ENCODE data around the gene PRCD. TPM values are rescaled to one million over a fixed set of nuclear protein-coding genes. Genes with fewer than 3 reads are reported as not detected.

PRCD gene
- total and polyA plus RNA-seq, 2 donors (not counting 1 experiment from before 2014, with no cell fraction given): 18.0 to 30.6 TPM

DNA sequence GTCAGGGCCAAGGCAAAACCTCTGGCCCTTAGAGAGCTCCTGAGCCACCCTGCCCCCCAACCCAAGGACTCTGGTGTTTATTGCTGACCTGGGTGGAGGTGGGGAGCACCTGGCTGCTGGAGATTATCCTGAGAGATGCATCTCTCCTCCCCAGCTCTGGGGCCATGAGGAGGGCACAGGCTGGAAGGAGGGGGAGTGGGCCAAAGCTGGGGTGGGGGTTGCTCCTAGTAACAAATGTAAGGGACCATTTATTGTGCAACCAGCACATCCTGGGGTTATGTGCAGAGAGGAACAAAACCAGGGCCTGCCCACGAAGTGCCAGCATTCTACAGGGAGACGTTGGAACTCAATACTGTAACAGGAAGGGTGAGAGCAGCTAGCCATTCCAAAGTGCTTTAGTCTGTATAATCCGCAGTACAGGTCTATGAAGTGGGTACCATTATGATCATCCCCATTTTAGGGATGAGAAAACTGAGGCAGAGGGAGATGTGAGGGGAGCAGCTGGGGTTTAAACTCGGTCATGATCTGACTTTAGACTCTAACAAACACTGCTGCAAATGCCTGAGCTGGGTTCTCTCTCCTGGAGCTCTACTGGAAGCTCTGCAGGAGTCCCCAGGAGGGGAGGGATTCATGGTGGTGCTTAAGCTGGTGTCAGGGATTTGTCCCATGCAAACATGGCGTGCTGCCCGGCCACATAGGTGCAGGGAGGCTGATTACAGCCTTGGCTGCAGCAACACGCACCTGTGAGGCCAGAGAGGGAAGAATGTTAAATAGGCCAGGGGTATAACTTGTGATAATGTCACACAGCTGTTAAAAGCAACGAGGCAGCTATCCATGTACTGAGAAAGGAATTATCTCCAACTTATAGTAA lies 37.3 kb upstream of the PRCD start:
- peaks cover 26 to 54% of the 10 kb centered on the region in 2 donors for H3K4me1 ChIP-seq (ENCODE audit: control insufficient read depth in 2 of 2, insufficient read depth in 2 of 2, low read length in 2 of 2)
- Mint-ChIP-seq H3K4me1 (peaks cover 50% of the 10 kb centered on the region), H3K27ac (peak overlapping the region; percentile 99), H3K27me3 (no peaks in the 10 kb centered on the region), H3K4me3 (peak overlapping the region; percentile 97), H3K9me3 (ENCODE audit: insufficient read depth) (no peaks in the 10 kb centered on the region)
- H3K4me3 ChIP-seq (ENCODE audit: control extremely low read depth in 1 of 5, extremely low read depth in 1 of 5, insufficient read depth in 1 of 5, low read depth in 2 of 5, low read length in 4 of 5): no peak overlapping the region
- DNase-seq (no peak), ATAC-seq (ENCODE audit: low read depth) (no peak)
- peak overlapping the region; percentile 75 to 94 for H3K27ac ChIP-seq (ENCODE audit: low read length in 2 of 2)
- POLR2A ChIA-PET: interaction anchor here (0.6 to 22.8 kb wide), 9 partner anchors 20 to 236 kb away, joined by 3 to 478 read pairs (median 5); partner anchors contain the start of genes AANAT and UBE2O
- TF ChIP-seq EZH2 (IDR thresholded peaks at IDR 0.05; ENCODE audit: borderline replicate concordance, insufficient read depth, low read depth, low read length, poor library complexity, severe bottlenecking): no peak
- no peak for TF ChIP-seq CTCF (IDR thresholded peaks at IDR 0.05)
- no peaks in the 10 kb centered on the region for H3K9me3 ChIP-seq (ENCODE audit: control extremely low read depth in 1 of 3, control insufficient read depth in 2 of 3, insufficient read depth in 1 of 3, low read length in 2 of 3)
- peaks cover 0 to 21% of the 10 kb centered on the region in 2 experiments for H3K36me3 ChIP-seq (replicated peaks in 1 of 2; ENCODE audit: control extremely low read depth in 1 of 2, control insufficient read depth in 1 of 2, extremely low read depth in 1 of 2, insufficient read depth in 2 of 2, low read length in 1 of 2)
- H4K20me1 ChIP-seq (ENCODE audit: control insufficient read depth, insufficient read depth, low read length, poor library complexity, severe bottlenecking): peaks cover 12% of the 10 kb centered on the region
- H3K27me3 ChIP-seq (replicated peaks in 1 of 4; ENCODE audit: control extremely low read depth in 1 of 4, control insufficient read depth in 3 of 4, insufficient read depth in 4 of 4, low read length in 3 of 4): no peaks in the 10 kb centered on the region
- peak overlapping the region; percentile 82 for H3K4me2 ChIP-seq (replicated peaks; ENCODE audit: low read depth, low read length, poor library complexity, severe bottlenecking)
- intact Hi-C loops (cut with micrococcal nuclease): no loop called here
- H2AFZ ChIP-seq (ENCODE audit: insufficient read depth, low read depth, low read length, poor library complexity, severe bottlenecking): peak overlapping the region; percentile 82
- peaks cover 66% of the 10 kb centered on the region for H3K79me2 ChIP-seq (ENCODE audit: control insufficient read depth, insufficient read depth, low read length)
- CTCF ChIA-PET: interaction anchor here (0.6 to 20.8 kb wide), 22 partner anchors 8 to 382 kb away, joined by 3 to 442 read pairs (median 5); partner anchors contain the start of gene AANAT
- WGBS (ENCODE audit: insufficient coverage): 86% methylated on average over 6 of the region's 8 CpGs
- H3K9ac ChIP-seq (ENCODE audit: low read length): no peak overlapping the region

- Histone ChIP-seq H3K27ac (ENCODE audit: low read length in 2 of 2) (no peak overlapping the region), H3K4me2 (replicated peaks; ENCODE audit: low read depth, low read length, poor library complexity, severe bottlenecking) (peak overlapping the region; percentile 16), H3K27me3 (replicated peaks in 1 of 4; ENCODE audit: control extremely low read depth in 1 of 4, control insufficient read depth in 3 of 4, insufficient read depth in 4 of 4, low read length in 3 of 4) (no peaks in the 10 kb centered on the region), H3K79me2 (ENCODE audit: control insufficient read depth, insufficient read depth, low read length) (peaks cover 50% of the 10 kb centered on the region), H4K20me1 (ENCODE audit: control insufficient read depth, insufficient read depth, low read length, poor library complexity, severe bottlenecking) (no peaks in the 10 kb centered on the region), H3K36me3 (replicated peaks in 1 of 2; ENCODE audit: control extremely low read depth in 1 of 2, control insufficient read depth in 1 of 2, extremely low read depth in 1 of 2, insufficient read depth in 2 of 2, low read length in 1 of 2) (peaks cover 0 to 11% of the 10 kb centered on the region in 2 experiments), H3K4me1 (ENCODE audit: control insufficient read depth in 2 of 2, insufficient read depth in 2 of 2, low read length in 2 of 2) (peaks cover 17 to 39% of the 10 kb centered on the region in 2 donors), H2AFZ (ENCODE audit: insufficient read depth, low read depth, low read length, poor library complexity, severe bottlenecking) (no peak overlapping the region), H3K9me3 (ENCODE audit: control extremely low read depth in 1 of 3, control insufficient read depth in 2 of 3, insufficient read depth in 1 of 3, low read length in 2 of 3) (no peaks in the 10 kb centered on the region), H3K9ac (ENCODE audit: low read length) (no peak overlapping the region), H3K4me3 (ENCODE audit: control extremely low read depth in 1 of 5, extremely low read depth in 1 of 5, insufficient read depth in 1 of 5, low read depth in 2 of 5, low read length in 4 of 5) (no peak overlapping the region)
- no peak for ATAC-seq (ENCODE audit: low read depth)
- CTCF ChIA-PET: interaction anchor here (0.7 to 20.8 kb wide), 10 partner anchors 10 to 120 kb away, joined by 3 to 442 read pairs (median 7); partner anchors contain the start of gene AANAT
- DNase-seq: peak; percentile 54
- H3K9me3 Mint-ChIP-seq (ENCODE audit: insufficient read depth): no peaks in the 10 kb centered on the region
- POLR2A ChIA-PET: interaction anchor here (0.6 to 22.8 kb wide), 5 partner anchors 11 to 122 kb away, joined by 4 to 478 read pairs (median 6); no protein-coding TSS in a partner anchor
- peak overlapping the region; percentile 59 for H3K4me3 Mint-ChIP-seq
- TF ChIP-seq CTCF (IDR thresholded peaks at IDR 0.05) (no peak), EZH2 (IDR thresholded peaks at IDR 0.05; ENCODE audit: borderline replicate concordance, insufficient read depth, low read depth, low read length, poor library complexity, severe bottlenecking) (no peak)
- intact Hi-C loops (cut with micrococcal nuclease): no loop called here
- 41% methylated on average over 3 of the region's 7 CpGs for WGBS (ENCODE audit: insufficient coverage)
- peaks cover 36% of the 10 kb centered on the region for H3K4me1 Mint-ChIP-seq
- peak overlapping the region; percentile 85 for H3K27ac Mint-ChIP-seq
- H3K27me3 Mint-ChIP-seq: peaks cover 2% of the 10 kb centered on the region
These were observed 35.7 kb upstream of the PRCD start for GRCh38 chr17:76504117-76504516.
